Measurements from ENCODE around the gene SERF2. TPM values are rescaled to one million over a fixed set of nuclear protein-coding genes. Genes with fewer than 3 reads are reported as not detected.
"Not testable (repeated sequence)": the region's sequence is repeated elsewhere in the genome, so short reads cannot be mapped to it uniquely, and the experiment has no call there.

SERF2 gene
- total RNA-seq, 1 donor from 2014 or later = 1,325 TPM

DNA sequence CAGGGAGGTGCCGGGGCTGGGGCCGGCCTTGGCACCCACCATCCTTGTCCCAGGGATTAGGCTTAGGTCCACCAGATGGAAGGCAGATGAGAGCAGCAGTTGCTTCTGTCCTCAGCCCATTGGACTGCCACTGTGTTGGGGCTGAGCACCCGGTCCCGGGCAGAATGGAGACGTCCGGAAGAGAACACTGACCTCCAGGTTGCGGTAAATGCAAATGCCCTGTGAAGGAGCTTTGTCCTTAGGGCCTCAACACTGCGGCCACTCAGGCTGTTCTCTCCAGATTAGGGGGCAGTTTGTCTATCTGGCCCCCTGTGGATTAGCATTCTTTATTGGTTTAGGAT, 7.8 kb downstream of the SERF2 start, which contains the start of gene SERINC4:
Gene SERINC4 (minus strand): TSS at position 276 of the 341 bp plus-strand sequence. CDS start 234 bp downstream, at position 42.
- Mint-ChIP-seq H3K27ac (ENCODE audit: unreplicated experiment) (peak within 1 kb of the TSS; percentile 98), H3K4me3 (ENCODE audit: unreplicated experiment) (peak within 1 kb of the TSS; percentile 99), H3K9me3 (ENCODE audit: unreplicated experiment) (no peaks in the 10 kb centered on the region), H3K27me3 (ENCODE audit: unreplicated experiment) (no peaks in the 10 kb centered on the region), H3K36me3 (ENCODE audit: unreplicated experiment) (peaks cover 23% of the 10 kb centered on the region), H3K4me1 (ENCODE audit: unreplicated experiment) (peaks cover 42% of the 10 kb centered on the region)
- no peak for DNase-seq (ENCODE audit: extremely low spot score, unreplicated experiment)
- TF ChIP-seq, protein P1, sequence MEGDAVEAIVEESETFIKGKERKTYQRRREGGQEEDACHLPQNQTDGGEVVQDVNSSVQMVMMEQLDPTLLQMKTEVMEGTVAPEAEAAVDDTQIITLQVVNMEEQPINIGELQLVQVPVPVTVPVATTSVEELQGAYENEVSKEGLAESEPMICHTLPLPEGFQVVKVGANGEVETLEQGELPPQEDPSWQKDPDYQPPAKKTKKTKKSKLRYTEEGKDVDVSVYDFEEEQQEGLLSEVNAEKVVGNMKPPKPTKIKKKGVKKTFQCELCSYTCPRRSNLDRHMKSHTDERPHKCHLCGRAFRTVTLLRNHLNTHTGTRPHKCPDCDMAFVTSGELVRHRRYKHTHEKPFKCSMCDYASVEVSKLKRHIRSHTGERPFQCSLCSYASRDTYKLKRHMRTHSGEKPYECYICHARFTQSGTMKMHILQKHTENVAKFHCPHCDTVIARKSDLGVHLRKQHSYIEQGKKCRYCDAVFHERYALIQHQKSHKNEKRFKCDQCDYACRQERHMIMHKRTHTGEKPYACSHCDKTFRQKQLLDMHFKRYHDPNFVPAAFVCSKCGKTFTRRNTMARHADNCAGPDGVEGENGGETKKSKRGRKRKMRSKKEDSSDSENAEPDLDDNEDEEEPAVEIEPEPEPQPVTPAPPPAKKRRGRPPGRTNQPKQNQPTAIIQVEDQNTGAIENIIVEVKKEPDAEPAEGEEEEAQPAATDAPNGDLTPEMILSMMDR (IDR thresholded peaks at IDR 0.05) = no peak

DNA sequence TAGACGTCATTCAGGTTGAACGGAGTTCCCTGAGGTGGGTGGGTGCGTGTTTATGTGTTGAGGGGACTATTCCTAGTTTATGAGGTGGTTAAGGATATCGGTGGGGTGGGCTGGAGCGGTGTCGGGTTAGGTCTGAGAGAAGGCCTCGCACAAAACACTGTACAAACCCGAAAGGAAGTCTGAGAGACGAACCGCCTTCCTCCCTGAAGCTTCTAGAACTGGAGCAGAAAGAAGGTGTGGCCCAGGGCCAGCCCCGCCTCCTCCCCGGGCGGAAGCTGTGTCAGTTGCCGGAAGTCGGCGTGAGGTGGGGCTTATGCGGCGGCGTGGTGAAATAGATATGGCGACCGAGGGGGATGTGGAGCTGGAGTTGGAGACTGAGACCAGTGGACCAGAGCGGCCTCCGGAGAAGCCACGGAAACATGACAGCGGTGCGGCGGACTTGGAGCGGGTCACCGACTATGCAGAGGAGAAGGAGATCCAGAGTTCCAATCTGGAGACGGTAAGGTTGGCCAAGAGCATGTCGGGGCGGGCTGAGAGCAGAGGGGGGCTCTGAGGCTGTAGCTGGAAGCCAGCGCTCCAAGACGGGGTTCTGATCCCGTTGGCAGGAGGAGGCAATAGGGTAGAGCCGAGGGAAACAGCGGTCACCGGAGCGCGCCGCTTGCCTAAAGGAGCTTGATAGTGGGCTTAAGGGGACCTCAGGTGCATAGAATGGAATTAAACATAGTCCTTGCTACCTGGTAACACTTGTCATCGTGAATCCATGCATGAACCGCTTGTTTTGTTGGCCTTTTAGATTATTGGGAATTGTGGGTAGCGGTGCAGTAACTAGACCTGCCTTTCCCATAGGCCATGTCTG, 8.4 kb downstream of the SERF2 start, which contains the start of gene HYPK:
Gene HYPK (plus strand): TSS at position 314 of the 856 bp plus-strand sequence. CDS start 24 bp downstream, at position 338.
- Mint-ChIP-seq H3K9me3 (ENCODE audit: unreplicated experiment) (no peaks in the 10 kb centered on the region), H3K4me1 (ENCODE audit: unreplicated experiment) (peaks cover 37% of the 10 kb centered on the region), H3K27me3 (ENCODE audit: unreplicated experiment) (no peaks in the 10 kb centered on the region), H3K36me3 (ENCODE audit: unreplicated experiment) (peaks cover 26% of the 10 kb centered on the region), H3K4me3 (ENCODE audit: unreplicated experiment) (peak within 1 kb of the TSS; percentile 99), H3K27ac (ENCODE audit: unreplicated experiment) (peak within 1 kb of the TSS; percentile 98)
- TF ChIP-seq, protein P1 (IDR thresholded peaks at IDR 0.05) = no peak
- DNase-seq (ENCODE audit: extremely low spot score, unreplicated experiment) = peak; percentile 95

DNA sequence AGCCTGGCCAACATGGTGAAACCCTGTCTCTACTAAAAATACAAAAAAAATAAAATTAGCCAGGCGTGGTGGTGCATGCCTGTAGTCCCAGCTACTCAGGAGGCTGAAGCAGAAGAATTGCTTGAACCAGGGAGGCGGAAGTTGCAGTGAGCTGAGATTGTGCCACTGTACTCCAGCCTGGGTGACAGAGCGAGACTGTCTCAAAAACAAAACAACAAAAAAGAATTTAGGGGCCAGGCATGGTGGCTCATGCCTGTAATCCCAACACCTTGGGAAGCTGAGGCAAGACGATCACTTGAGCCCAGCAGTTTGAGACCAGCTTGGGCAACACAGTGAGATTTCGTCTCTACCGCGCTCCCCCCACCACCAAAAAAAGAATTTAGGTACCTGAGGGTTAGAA, 10.6 kb downstream of the SERF2 start:
- H3K27me3 Mint-ChIP-seq (ENCODE audit: unreplicated experiment); H3K9me3 Mint-ChIP-seq (ENCODE audit: unreplicated experiment); DNase-seq (ENCODE audit: extremely low spot score, unreplicated experiment); H3K27ac Mint-ChIP-seq (ENCODE audit: unreplicated experiment); H3K4me3 Mint-ChIP-seq (ENCODE audit: unreplicated experiment): not testable (repeated sequence)
- H3K36me3 Mint-ChIP-seq (ENCODE audit: unreplicated experiment) = peaks cover 36% of the 10 kb centered on the region
- H3K4me1 Mint-ChIP-seq (ENCODE audit: unreplicated experiment) = peaks cover 25% of the 10 kb centered on the region

DNA sequence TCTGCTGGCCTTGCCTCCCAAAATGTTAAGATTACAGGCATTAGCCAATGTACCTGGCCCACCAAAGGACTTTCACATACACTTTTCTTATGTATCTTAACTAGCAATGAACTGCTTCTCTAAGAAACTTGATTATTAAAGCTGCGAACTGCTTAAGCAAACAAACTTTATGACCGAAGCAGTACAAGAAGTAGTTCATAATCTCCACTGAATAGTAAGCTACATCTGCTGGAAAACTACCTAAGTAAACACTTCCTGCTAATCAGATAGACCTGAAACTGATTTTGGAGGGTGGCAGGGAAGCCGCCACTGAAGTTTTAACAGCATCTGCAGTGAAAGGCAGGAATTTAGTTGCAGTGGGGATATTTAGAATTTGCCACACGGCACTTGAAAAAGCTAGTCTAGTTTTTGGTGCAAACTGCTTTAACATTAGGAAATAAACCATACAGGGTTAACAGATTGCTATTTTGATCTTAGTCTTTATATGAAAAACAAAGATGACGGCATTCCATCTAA, 16.4 kb downstream of the SERF2 start:
- TF ChIP-seq, protein P1 (IDR thresholded peaks at IDR 0.05) = no peak
- peaks cover 51% of the 10 kb centered on the region for H3K36me3 Mint-ChIP-seq (ENCODE audit: unreplicated experiment)
- peaks cover 3% of the 10 kb centered on the region for H3K4me1 Mint-ChIP-seq (ENCODE audit: unreplicated experiment)

DNA sequence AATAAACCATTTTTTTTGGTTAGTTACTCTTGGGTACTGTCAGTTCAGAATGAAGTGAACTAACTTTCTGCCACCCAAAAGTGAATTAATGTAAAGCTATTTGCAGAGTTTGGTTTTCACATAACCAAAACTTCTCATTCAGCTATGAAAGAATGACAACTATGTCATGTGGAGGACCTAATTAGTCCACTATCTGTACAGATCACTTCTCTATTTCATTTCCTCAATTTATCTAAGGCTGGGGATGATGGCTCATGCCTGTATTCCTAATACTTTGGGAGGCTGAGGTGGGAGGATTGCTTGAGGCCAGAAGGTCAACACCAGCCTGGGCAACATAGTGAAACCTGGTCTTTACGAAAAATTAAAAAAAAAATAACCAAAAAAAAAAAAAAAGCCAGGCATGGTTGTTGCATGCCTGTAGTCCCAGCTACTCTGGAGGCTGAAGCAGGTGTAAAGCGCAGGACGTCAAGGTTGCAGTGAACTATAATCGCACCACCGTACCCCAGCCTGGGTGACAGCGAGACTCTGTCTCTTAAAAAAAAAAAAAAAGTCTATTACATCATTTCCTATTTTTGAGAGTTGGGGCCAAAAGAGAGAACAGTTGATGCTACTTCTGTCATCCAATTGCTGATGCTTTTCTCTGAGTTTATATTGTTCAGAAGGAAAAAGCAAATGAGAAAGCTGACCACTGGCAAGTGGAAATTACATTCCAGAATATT, 17.0 kb downstream of the SERF2 start:
- DNase-seq (ENCODE audit: extremely low spot score, unreplicated experiment) = no peak
- Mint-ChIP-seq H3K27ac (ENCODE audit: unreplicated experiment) (no peak overlapping the region), H3K36me3 (ENCODE audit: unreplicated experiment) (peaks cover 53% of the 10 kb centered on the region), H3K4me3 (ENCODE audit: unreplicated experiment) (no peak overlapping the region), H3K9me3 (ENCODE audit: unreplicated experiment) (no peaks in the 10 kb centered on the region), H3K27me3 (ENCODE audit: unreplicated experiment) (no peaks in the 10 kb centered on the region), H3K4me1 (ENCODE audit: unreplicated experiment) (peaks cover 3% of the 10 kb centered on the region)
- TF ChIP-seq, protein P1 (IDR thresholded peaks at IDR 0.05) = no peak

More for the DNA sequence above, 16.4 kb downstream of the SERF2 start:
- H3K27ac Mint-ChIP-seq (ENCODE audit: unreplicated experiment) = no peak overlapping the region
- H3K9me3 Mint-ChIP-seq (ENCODE audit: unreplicated experiment) = no peaks in the 10 kb centered on the region
- DNase-seq (ENCODE audit: extremely low spot score, unreplicated experiment) = no peak
- H3K27me3 Mint-ChIP-seq (ENCODE audit: unreplicated experiment) = no peaks in the 10 kb centered on the region
- H3K4me3 Mint-ChIP-seq (ENCODE audit: unreplicated experiment) = no peak overlapping the region

DNA sequence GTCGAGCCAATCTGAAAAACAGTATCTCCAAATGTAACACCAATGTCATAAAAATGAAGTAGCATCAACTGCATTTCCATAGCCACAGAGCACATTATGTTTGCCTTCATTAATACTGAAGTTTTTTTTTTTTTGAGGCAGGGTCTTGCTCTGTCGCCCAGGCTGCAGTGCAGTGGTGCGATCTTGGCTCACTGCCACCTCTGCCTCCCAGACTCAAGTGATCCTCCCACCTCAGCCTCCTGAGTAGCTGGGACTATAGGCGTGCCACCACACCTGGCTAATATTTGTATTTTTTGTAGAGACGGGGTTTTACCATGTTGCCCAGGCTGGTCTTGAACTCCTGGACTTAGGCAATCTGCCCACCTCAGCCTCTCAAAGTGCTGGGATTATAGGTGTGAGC, 22.9 kb downstream of the SERF2 start:
- not testable (repeated sequence) for DNase-seq (ENCODE audit: extremely low spot score, unreplicated experiment); H3K27ac Mint-ChIP-seq (ENCODE audit: unreplicated experiment); H3K4me3 Mint-ChIP-seq (ENCODE audit: unreplicated experiment); H3K27me3 Mint-ChIP-seq (ENCODE audit: unreplicated experiment); H3K9me3 Mint-ChIP-seq (ENCODE audit: unreplicated experiment); H3K4me1 Mint-ChIP-seq (ENCODE audit: unreplicated experiment)
- H3K36me3 Mint-ChIP-seq (ENCODE audit: unreplicated experiment) = peaks cover 38% of the 10 kb centered on the region
